ENCODE measurements around the gene OSR1.
"Not testable (repeated sequence)": the region's sequence is repeated elsewhere in the genome, so short reads cannot be mapped to it uniquely, and the experiment has no call there.

OSR1 gene

DNA sequence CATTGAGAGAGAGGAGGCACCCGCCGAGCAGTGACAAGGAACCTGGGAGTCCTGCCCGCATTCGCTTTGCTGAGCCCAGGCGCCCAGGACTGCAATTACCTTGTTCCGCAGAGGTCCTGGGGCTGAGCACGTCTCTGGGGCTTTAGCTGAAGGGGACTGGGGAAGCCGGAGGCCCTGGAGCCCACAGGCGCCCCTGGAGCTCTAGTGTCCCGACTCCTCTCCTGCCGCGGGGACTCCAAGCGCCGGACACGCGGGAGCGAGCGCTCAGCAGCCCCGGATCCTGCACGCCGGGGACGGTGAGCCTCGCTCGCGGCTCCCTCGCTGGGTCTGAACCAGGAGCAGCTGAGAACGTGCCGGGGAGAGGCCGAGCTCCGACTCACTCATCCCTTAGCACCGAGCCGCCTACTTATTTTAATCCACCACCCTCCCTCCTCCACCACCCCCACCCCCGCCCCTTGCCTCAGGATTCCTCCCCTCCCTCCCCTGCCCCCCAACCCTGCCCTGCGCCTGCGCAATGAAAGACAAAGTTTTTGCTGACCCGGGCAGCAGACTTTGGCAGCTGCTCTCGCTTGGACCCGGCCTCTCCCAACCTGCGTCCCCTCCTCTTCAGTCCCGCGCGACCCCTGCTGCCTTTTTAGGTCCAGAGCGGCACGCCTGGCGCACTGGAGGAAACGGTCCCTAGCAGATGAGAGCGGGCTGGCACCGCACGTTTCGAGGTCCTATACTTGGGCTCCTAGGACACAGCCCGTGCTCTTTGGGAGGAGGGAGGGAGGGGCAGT lies at the start of gene OSR1:
Gene OSR1, minus strand, starts transcription at position 382 of the 779 bp plus-strand sequence. CDS start 4,818 bp downstream, outside the sequence.
- peak; percentile 88 for DNase-seq

DNA sequence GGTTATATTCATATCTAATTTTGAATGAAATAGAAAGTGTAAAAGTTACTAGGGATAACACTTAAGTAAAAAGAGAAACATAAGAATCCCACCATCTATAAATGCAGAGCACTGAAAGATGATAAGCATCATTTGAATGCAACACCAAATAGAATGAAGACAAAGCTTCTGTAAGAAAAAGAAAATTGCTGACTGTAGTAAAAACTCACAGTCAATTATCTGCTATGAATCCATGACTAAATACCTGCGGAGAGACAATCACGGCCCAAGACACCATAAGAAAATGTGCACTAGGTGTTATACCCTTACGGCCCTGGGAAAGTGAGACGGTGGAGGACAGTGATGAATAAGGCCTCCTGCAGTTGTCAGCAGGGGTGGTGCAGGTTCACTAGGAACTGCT lies 45.4 kb upstream of the OSR1 start:
- DNase-seq, result no peak

DNA sequence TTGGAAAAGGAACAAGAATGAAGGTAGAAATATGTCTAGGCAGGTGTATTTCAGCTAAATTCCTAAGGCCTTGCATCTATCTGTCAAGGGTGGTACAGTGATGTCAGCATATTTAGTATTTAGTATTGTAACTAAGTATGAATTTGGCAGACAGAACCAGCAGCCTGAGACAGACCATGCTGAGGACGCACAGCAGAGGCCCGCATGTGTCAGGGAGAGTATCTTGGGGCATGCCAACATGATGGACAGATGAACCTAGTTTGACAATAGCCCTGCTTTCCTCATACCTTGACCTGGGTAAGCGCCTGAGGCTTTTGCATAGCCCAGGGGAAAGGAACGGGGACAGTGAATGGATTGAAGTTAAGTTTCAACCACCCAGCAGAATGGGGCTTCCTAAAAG lies 33.8 kb upstream of the OSR1 start:
- DNase-seq, result no peak

DNA sequence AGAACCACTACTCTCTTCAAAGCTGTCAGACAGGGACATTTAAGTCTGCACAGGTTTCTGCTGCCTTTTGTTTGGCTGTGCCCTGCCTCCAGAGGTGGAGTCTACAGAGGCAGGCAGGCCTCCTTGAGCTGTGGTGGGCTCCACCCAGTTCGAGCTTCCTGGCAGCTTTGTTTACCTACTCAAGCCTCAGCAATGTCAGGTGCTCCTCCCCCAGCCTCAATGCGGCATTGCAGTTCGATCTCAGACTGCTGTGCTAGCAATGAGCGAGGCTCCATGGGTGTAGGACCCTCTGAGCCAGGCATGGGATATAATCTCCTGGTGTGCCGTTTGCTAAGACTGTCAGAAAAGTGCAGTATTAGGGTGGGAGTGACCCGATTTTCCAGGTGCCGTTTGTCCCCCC lies 31.0 kb upstream of the OSR1 start:
- not testable (repeated sequence) for DNase-seq

DNA sequence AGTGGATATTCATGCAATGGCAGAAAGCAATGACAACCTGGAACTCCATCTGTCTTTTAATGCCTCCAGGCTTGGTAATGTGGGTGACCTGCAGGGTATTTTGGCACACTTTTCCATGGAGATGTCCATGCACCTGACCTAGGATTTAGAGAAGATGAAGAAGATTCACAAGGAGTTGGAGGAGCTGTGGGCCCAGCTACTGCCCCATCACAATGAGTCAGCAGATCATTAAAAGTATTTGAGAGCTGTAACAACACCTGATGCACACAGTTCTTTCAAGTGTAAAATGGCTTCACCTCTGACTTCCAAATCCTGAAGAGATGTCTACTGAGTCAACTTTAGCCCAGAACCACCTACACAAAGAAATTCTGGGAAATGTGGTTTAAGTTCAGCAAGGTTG lies 22.1 kb upstream of the OSR1 start:
- no peak for DNase-seq

DNA sequence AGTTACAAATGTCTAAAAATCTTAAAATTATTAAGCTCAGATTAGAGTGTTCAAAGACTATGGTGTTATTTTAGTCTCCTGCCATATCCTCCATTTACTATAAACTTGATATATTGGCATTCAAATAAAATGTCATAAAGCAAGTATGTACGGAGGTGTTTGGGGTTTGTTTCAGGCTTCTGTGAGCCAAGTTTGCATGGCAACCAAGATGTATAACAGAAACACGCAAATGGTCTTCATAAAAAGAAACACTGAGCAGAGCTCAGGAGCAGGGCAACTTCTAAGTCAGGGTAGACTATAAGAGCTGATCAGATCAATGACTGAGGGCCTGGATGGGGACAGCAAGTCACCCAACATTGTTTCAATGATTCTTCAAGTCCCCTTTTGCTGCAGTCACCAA lies 20.5 kb upstream of the OSR1 start:
- DNase-seq, result no peak

DNA sequence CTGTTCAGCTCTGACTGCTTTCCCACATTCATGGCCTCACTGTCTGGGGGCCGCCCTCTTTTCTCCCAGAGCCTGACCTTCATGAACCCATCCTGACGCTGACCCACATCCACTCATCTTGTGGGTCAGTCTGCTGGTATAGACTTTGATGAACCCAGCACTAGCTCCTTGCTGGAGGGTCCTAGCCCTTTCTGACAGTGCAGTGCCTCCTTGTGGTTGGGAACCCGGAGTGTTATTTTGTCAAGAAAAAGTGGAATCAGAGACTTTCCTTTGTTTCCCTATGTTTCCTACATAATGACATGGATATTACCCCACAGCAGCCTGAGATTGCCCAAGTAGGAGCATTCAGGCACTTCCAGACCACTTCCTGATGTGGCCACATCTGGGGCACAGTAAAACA lies 19.3 kb upstream of the OSR1 start:
- DNase-seq, result no peak

DNA sequence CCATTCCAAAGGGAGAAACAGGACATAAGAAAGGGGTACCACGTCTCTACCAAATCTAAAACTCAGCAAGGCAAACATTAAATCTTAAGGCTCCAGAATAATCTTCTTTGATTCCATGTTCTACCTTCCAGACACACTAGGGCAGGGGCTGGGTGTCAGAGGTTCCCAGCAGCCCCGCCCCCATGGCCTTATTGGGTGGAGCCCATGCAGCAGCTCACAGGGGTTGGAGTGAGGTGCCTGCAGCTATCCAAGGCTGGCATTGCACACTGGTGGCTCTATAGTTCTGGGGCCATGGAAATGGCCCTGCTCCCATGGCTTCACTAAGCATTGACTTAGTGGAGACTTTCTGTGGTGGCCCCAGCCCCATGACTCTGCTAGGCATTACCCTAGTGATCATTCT lies 14.9 kb upstream of the OSR1 start:
- DNase-seq, result no peak

DNA sequence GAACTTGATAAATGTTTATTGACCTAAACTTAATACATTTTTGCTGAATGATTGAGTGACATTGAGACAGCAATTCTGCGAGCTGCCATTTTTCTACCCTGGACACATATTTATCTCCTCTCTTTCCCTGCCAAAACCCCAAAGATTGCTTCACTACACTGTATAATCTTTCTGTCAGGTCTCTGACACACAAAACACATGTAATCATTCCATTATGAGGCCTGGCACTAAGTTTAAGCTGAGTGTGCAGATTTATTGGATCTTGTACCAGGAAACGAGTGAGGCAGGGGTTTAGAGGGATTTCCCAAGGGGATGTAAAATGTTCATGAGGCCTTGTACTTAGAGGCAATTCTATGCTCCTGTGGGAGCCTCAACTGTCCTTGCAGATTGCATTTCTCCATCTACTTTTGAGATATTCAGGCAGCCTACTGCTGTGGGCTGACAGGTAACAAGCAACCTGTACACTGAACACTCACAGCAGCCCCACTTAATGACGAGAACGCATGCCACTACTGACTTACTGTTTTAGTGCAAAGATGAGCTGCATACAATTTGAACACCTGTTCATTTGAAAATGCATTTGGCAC lies 13.7 kb upstream of the OSR1 start:
- DNase-seq, result no peak

DNA sequence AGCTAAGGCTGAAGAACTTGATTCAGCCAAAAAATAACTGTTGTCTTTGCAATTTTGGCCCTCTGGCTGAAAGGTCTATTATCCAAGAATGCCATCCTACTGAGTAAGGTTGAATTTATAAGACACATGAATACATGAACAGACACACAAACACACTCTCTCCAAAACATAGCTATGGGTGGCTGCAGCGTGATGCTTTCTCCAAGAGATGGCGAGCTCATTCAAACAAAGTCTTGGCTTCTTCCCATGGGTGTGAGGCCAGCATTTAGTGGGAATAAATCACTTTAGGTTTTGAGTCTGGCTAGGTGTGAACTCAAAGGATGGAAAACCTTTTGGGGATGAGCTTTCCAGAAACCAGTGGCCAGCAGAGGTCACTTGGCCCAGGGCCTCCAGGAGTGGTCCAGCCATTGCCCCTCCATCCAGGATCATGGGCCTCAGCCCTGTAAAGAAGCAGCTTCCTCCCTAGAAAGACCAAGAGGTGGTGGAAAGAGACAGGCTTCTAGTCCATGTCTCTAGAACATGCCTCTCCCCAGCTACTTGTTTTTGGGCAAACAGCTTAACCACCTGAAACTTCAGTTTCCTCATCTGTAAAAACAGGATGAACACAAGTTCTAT lies 11.0 kb upstream of the OSR1 start:
- no peak for DNase-seq

DNA sequence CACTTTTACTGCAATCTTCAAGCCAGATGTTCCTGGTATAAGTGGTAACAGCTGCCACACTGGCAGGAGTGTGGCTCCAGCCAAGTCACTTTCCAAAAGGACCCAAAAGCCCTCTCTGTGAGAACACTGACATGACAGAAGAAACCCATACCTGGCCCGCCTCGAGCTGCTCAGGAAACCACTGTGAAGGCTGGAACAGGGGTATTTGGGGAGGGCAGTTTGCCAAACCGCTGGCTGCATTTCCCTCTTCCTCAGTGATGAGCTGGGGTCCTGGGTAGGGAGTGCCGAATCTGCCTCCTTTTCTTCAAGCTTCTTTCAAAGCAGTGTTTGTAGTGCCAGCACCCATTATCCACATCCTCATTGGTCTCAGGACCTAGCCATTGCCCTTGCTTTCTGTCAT lies 10.3 kb upstream of the OSR1 start:
- DNase-seq, result no peak

DNA sequence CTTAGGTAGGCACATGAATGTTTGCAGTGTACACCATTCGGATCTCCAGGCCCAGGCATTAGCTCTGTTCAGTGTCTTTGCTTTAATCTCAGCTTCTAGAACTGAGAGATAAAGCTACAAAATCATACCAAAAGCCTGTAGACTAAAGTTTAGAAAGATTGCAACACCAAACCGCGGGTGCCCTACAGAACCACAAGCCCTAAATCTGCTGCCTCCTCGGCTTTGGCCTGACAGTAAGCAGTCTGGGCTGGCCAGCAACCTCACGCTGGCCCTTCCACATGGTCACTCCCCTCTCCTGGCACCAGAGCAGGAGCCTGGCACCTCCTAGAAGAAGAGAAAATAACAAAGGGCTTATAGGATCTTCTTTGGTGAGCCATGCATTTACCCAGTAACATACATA lies 8.9 kb upstream of the OSR1 start:
- no peak for DNase-seq

DNA sequence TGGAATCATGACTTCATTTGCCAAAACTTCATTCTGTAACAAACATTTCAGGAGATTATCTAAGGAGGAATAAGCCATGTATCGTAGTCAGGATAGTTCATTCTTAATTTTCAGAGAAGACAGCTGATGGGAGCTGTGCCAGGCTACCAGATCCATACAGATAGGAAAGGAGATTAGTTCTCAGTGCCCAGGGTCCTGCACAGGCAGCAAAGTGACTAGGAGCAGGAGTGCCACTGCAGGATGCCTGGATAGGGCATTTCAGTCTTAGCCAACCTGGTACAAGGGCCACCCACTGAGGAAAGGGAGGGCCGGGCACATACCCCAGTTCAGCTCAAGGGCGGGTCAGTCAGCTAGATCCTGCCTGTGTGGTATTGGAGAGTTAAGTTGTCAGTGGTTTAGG lies 6.7 kb upstream of the OSR1 start:
- no peak for DNase-seq

DNA sequence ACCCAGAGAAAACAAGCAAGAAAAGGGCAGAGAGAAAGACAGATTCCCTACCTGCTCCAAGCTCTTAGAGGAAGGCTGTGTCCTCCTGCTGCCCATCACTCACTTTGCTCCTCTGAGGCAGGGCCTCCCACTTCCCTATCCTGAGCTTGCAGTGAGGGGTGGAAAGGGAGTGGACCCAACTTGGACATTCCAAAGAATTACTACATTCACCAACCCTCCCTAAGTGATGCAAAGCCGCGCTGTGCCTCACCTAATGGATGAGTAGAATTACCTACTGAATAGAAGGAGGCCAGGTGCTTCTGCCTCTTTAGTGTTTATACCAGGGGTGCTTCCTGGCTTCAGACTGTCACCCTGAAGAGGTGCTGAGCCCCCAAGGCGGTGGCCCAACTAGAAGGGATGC lies 5.6 kb upstream of the OSR1 start:
- no peak for DNase-seq

DNA sequence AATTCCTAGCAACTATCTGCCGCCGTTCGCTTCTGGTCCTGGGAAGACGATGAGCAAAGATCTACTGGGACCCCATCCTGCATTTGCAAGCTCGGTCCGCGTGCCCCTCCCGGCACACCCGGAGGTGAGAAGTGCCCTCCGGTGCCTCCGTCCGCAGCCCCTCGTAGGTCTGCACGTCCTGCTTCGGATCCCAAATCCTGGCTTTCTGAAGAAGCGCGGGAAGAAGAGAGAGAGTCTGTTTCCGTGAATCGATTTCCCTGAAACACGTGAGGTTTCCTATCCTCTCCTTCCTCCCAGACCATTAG lies 5.0 kb upstream of the OSR1 start:
- DNase-seq, result peak; percentile 54

DNA sequence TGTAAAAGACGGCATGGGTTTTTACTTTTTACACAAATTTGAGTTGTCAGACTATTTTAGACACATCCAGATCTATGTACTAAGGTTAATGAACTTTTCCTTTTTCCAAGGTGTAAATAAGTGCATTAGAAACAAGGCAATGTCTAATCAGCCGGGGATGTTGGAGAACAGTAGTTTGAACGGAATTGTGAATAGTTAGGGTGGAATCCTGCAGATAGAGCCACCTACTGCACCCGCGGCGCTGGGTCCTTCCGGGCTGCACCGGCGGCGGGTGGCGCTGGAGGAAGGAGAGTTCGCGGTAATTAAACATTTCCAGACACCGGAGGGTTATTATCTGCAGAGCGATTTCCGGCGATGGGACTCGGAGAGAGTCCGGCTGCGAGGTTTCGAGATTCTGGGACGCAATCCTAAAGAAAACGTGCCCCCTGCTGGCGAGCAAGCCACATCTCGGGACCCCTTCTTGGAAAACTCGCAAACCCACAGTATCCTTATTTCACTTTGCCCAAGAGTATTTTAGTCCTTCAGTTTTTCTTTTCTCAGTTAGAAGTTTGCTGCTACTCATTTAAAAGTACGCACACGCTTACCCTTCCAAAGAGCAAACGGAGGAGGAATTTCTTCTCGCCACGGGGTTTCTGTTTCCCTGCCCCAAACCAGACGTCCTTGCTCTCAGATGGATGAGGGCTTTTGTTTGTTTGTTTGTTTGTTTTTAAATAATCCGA lies 4.5 kb upstream of the OSR1 start:
- peak; percentile 91 for DNase-seq

DNA sequence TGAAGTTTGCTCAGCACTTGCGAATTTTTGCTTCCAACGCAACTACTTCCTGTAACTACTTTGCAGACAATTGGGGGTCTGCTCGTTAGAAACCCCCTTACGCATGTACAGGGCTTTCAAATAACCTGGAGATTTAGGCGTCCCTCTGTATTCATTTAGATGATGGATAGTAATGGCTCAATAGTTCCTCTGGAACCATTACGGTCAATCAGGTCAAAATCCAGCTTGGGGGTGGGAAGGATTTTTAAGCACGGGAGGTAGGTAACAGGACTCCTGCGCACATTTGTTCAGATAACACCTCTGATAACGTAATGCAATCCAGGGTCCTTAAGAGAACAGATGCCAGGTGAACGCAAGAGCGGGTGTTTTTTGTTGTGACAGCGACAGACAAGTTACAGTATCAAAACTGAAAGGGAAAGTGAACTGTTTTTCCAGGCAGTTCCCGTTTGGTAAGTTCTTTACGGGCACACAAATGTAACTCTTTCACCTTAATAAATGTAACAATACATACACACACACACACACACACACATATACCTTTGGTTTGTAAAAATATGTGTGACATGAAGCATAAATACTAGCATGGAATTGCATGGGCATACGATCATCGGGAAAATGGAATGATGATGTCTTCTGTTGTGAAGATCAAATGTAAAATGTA lies 3.8 kb upstream of the OSR1 start:
- DNase-seq, result peak; percentile 59

DNA sequence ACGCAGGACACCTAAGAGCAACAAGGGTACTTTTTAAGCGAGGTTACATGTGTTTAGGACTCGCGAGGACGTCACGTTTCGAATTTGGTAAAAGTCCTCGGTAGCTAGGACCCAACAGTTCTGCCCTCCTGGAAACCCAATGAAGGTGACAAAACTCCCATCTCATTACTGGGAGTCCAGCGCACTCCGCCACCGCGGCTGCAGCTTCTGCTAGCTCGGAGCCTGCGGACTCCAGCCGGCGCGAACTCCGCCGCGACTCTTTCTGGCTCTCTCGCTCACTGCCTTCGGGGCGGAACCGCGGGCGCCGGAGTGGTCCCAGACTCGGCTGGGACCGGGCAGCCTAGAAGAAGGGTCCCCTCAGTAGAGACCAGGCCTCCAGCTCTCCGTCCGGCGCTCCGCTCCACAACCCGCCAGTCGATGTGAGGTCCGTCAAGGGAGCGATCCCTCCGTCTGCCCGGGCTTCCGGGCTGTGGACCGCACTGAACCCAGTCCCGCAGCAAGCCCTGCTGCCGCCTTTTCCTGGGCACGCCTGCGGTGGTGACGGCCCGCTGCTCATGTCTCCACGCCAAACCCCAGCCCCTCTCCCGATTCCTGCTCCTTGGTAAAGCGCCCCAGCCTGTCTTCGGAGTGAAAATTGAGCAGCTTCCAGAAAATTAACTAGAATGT lies 3.0 kb upstream of the OSR1 start:
- peak; percentile 69 for DNase-seq

DNA sequence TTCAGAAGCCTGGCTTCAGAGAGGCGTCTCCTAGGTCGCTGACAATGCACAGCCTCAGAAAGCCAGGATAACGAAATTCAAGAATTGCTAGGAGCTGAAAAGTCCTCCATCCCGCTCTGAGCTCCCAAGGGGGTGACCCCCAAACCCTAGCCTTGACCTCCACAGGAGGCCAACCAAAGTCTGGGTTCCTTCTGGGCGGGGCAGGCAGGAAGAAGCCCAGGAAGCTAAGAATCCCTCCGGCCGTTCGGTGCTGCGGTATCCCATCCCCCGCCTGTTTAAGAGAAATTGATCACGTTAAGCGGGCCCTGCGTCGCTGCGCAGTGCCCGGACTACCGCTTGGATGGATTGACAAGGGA lies 2.5 kb upstream of the OSR1 start:
- no peak for DNase-seq

DNA sequence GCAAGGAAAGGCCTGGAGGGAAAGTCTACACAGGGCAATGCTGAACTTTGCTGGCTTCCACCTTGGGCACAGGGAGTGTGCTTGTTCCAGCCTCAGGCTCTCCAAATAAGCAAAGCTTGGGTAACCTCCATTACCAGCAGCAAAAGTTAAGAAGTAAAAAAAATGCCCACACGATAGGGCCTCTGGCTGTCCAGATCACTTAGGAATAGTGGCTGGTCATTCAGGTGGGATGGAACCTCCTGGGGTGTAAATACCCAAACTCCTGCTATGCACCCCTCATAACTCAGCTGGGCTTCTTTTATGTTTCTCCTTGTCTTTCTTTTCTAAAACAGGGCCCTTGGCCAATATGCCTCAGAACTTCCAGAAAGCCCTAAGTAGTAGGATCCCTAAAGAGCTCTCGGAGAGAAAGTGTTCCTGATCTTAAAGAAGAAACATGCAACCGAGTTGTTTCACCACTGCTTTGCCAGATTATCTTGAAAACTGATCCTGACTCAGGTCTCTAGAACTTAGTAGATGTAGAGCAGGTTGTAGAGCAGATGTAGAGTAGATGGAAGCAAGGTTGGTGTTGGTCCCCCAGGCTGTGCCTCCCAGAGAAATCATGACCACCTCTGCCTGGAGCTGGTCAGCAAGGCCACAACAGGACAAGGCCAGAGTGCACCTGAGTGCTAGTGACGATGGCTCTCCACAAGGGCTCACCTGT lies 2.0 kb upstream of the OSR1 start:
- no peak for DNase-seq

DNA sequence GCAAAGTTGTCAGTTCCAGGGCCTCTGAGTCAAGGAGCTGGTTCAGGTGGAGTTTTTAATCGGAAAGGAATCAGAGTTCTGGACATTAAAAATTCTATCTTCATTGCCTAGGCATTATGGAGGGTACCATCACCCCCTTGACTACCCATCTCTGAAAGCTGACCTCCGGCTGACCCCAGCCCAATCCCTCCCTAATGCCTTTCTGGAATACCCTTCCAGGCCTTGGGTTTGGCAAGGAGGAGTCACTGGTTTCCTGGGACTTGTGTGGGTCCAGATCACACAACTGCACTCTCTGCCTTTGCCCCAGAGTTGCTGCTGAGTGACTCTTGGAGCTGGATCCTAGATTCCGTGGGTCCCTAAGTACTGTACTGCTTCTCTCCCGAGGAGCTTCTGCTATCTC lies 1.0 kb upstream of the OSR1 start:
- no peak for DNase-seq

DNA sequence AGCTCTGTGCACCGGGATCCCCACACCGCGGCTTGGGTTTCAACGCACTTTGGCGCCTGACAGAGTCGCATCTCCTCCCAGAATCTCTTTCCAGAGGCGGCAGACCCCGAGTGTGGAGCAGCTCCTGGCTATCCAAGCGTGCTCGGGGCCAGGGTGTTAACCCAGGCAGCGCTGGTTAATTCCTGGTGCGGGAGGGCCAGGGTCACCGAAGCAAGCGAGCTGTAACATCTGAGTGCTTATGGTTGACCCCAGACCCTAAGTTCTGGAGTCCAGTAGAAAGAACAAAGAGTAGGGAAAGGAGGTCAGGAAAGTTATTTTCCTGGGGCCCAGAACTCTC lies 566 bp upstream of the OSR1 start:
- DNase-seq, result no peak
